WTC11 (cell line): Measurements from ENCODE around the gene SPTLC3. TPM values are rescaled to one million over a fixed set of nuclear protein-coding genes. Genes with fewer than 3 reads are reported as not detected.

Experiments
- ATAC-seq: fragments of 200-7000 bp; cut with Tn5 transposase; 2 replicates; pipeline ENCODE4 v1.10.0; 2021; ENCODE audit warnings: mild to moderate bottlenecking, moderate library complexity
- CTCF ChIA-PET: fragments of 300-600 bp; sonication (Branson Sonifier 250); formaldehyde crosslinking; loops from one replicate; lab custom pipeline; 2021; ENCODE audit warnings: antibody characterized with exemption; lab: Charles Lee
- POLR2A ChIA-PET: fragments of 350-600 bp; sonication (Branson Sonifier 250); formaldehyde crosslinking; loops from one replicate; lab custom pipeline; 2021; ENCODE audit warnings: antibody characterized with exemption; lab: Charles Lee
- DNase-seq: peaks from one replicate; pipeline ENCODE4 v3.0.0; 2021; ENCODE audit warnings: low spot score
- H3K27ac Mint-ChIP-seq: 2 replicates; pipeline ENCODE4 v1.8.0; 2021; ENCODE audit warnings: mixed read lengths
- H3K27me3 Mint-ChIP-seq: 2 replicates; pipeline ENCODE4 v1.8.0; 2021; ENCODE audit warnings: low read depth, mild to moderate bottlenecking, moderate library complexity, mixed read lengths
- H3K36me3 Mint-ChIP-seq: 2 replicates; pipeline ENCODE4 v1.8.0; 2021; ENCODE audit warnings: mixed read lengths
- H3K4me1 Mint-ChIP-seq: 2 replicates; pipeline ENCODE4 v1.8.0; 2022; ENCODE audit warnings: mixed read lengths
- H3K4me3 Mint-ChIP-seq: 2 replicates; pipeline ENCODE4 v1.8.0; 2021; ENCODE audit warnings: mild to moderate bottlenecking, moderate library complexity, mixed read lengths
- H3K9me3 Mint-ChIP-seq: 2 replicates; pipeline ENCODE4 v1.8.0; 2021; ENCODE audit warnings: mixed read lengths
- ATF1 ChIP-seq: sonication (generic); formaldehyde crosslinking; IDR thresholded peaks from 2 replicates; pipeline ENCODE4 v1.8.1; 2023; ENCODE audit warnings: mild to moderate bottlenecking, moderate library complexity, missing genetic modification reagents
- CREM ChIP-seq: sonication (generic); formaldehyde crosslinking; IDR thresholded peaks from 2 replicates; pipeline ENCODE4 v1.8.1; 2022; ENCODE audit warnings: mild to moderate bottlenecking, missing genetic modification reagents, moderate library complexity
- FOXP1 ChIP-seq: sonication (generic); formaldehyde crosslinking; IDR thresholded peaks from 2 replicates; pipeline ENCODE4 v1.8.0; 2022; ENCODE audit warnings: missing genetic modification reagents, mild to moderate bottlenecking, moderate library complexity, borderline replicate concordance
- GABPB1 ChIP-seq: sonication (generic); formaldehyde crosslinking; IDR thresholded peaks from 2 replicates; pipeline ENCODE4 v1.8.1; 2023; ENCODE audit warnings: mild to moderate bottlenecking, missing genetic modification reagents
- HMGA2 ChIP-seq: fragments of 250-450 bp; sonication (Bioruptor Pico); IDR thresholded peaks from 2 replicates; pipeline ENCODE4 v1.4.0; 2021; ENCODE audit warnings: mild to moderate bottlenecking, moderate library complexity
- MXD4 ChIP-seq: fragments of 250-450 bp; sonication (Bioruptor Pico); IDR thresholded peaks from 2 replicates; pipeline ENCODE4 v1.8.0; 2021; ENCODE audit warnings: mild to moderate bottlenecking, moderate library complexity, borderline replicate concordance
- NR2C2 ChIP-seq: sonication (generic); formaldehyde crosslinking; IDR thresholded peaks from 2 replicates; pipeline ENCODE4 v1.8.0; 2022; ENCODE audit warnings: mild to moderate bottlenecking, missing genetic modification reagents
- PRRX2 ChIP-seq: fragments of 250-450 bp; sonication (Bioruptor Pico); IDR thresholded peaks from 2 replicates; pipeline ENCODE4 v1.8.0; 2021; ENCODE audit warnings: mild to moderate bottlenecking
- RELA ChIP-seq: sonication (generic); formaldehyde crosslinking; IDR thresholded peaks from 2 replicates; pipeline ENCODE4 v1.8.1; 2022; ENCODE audit warnings: missing genetic modification reagents, mild to moderate bottlenecking, borderline replicate concordance
- SOX15 ChIP-seq: fragments of 250-450 bp; sonication (Bioruptor Pico); IDR thresholded peaks from 2 replicates; pipeline ENCODE4 v1.9.0; 2021; ENCODE audit warnings: mild to moderate bottlenecking
- TEAD4 ChIP-seq: sonication (generic); formaldehyde crosslinking; IDR thresholded peaks from 2 replicates; pipeline ENCODE4 v1.8.0; 2022; ENCODE audit warnings: mild to moderate bottlenecking, missing genetic modification reagents
- ZNF232 ChIP-seq: sonication (generic); formaldehyde crosslinking; IDR thresholded peaks from 2 replicates; pipeline ENCODE4 v1.8.0; 2022; ENCODE audit warnings: mild to moderate bottlenecking, missing genetic modification reagents
- ZNF396 ChIP-seq: fragments of 250-450 bp; sonication (Bioruptor Pico); IDR thresholded peaks from 2 replicates; pipeline ENCODE4 v1.8.0; 2021; ENCODE audit warnings: mild to moderate bottlenecking, moderate library complexity, borderline replicate concordance
- ZNF423 ChIP-seq: fragments of 250-450 bp; sonication (Bioruptor Pico); IDR thresholded peaks from 2 replicates; pipeline ENCODE4 v2.1.2; 2022; ENCODE audit warnings: mild to moderate bottlenecking, moderate library complexity
- total RNA-seq: library from RNA; stranded (reverse); gene quantifications from 3 replicates; pipeline ENCODE4 v1.2.3, GENCODE V29; 2021
- TF ChIP-seq, protein P1 (sequence below): sonication (generic); formaldehyde crosslinking; IDR thresholded peaks from 2 replicates; pipeline ENCODE4 v1.8.1; 2022; ENCODE audit warnings: mild to moderate bottlenecking, moderate library complexity, missing genetic modification reagents
- TF ChIP-seq, protein P2 (sequence below): sonication (generic); formaldehyde crosslinking; conservative IDR thresholded peaks from 2 replicates; pipeline ENCODE4 v1.8.1; 2022; ENCODE audit warnings: mild to moderate bottlenecking, missing genetic modification reagents
- TF ChIP-seq, protein P3 (sequence below): sonication (generic); formaldehyde crosslinking; IDR thresholded peaks from 2 replicates; pipeline ENCODE4 v1.8.1; 2023; ENCODE audit warnings: mild to moderate bottlenecking, missing genetic modification reagents
- TF ChIP-seq, protein P4 (sequence below): sonication (generic); formaldehyde crosslinking; IDR thresholded peaks from 2 replicates; pipeline ENCODE4 v1.8.0; 2022; ENCODE audit warnings: missing genetic modification reagents
- TF ChIP-seq, protein P5 (sequence below): fragments of 250-450 bp; sonication (Bioruptor Pico); IDR thresholded peaks from 2 replicates; pipeline ENCODE4 v1.9.0; 2021; ENCODE audit warnings: mild to moderate bottlenecking
- TF ChIP-seq, protein P6 (sequence below): sonication (generic); formaldehyde crosslinking; IDR thresholded peaks from 2 replicates; pipeline ENCODE4 v1.8.1; 2023; ENCODE audit warnings: mild to moderate bottlenecking, missing genetic modification reagents, moderate library complexity
- TF ChIP-seq, protein P7 (sequence below): fragments of 250-450 bp; sonication (Bioruptor Pico); IDR thresholded peaks from 2 replicates; pipeline ENCODE4 v2.1.2; 2022; ENCODE audit warnings: mild to moderate bottlenecking, moderate library complexity

Gene SPTLC3
- total RNA-seq, 1 experiment from 2014 or later = 0.13 TPM

DNA sequence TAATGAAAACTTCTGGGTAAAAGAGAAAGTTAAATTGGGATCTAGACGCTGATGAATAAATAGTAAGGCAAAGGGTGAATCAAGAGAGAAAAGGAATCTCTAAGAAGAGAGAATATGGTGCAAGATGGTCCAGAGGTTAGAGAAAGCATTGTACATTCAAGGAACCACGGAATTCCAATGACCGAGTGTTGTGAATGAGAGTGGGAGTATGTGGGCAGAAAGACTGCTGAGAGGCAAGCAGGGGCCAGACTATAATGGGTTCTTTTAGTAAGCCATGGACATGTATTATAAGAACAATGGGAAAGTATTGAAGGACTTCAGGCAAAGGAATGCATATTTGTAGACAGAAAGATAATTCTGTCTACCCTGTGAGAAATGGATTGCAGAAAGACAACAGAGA is 45.2 kb downstream of the SPTLC3 start (continued):
- TF ChIP-seq, protein P1, sequence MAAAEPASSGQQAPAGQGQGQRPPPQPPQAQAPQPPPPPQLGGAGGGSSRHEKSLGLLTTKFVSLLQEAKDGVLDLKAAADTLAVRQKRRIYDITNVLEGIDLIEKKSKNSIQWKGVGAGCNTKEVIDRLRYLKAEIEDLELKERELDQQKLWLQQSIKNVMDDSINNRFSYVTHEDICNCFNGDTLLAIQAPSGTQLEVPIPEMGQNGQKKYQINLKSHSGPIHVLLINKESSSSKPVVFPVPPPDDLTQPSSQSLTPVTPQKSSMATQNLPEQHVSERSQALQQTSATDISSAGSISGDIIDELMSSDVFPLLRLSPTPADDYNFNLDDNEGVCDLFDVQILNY = no peak
- TF ChIP-seq, protein P2, sequence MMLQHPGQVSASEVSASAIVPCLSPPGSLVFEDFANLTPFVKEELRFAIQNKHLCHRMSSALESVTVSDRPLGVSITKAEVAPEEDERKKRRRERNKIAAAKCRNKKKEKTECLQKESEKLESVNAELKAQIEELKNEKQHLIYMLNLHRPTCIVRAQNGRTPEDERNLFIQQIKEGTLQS = no peak
- TF ChIP-seq TEAD4 (CRISPR knock-in tag) (no peak), SOX15 (CRISPR knock-in tag) (no peak), CREM (CRISPR knock-in tag) (no peak), PRRX2 (CRISPR knock-in tag) (no peak), FOXP1 (no peak), ZNF396 (CRISPR knock-in tag) (no peak), MXD4 (CRISPR knock-in tag) (no peak), ATF1 (CRISPR knock-in tag) (no peak)
- TF ChIP-seq, protein P3, sequence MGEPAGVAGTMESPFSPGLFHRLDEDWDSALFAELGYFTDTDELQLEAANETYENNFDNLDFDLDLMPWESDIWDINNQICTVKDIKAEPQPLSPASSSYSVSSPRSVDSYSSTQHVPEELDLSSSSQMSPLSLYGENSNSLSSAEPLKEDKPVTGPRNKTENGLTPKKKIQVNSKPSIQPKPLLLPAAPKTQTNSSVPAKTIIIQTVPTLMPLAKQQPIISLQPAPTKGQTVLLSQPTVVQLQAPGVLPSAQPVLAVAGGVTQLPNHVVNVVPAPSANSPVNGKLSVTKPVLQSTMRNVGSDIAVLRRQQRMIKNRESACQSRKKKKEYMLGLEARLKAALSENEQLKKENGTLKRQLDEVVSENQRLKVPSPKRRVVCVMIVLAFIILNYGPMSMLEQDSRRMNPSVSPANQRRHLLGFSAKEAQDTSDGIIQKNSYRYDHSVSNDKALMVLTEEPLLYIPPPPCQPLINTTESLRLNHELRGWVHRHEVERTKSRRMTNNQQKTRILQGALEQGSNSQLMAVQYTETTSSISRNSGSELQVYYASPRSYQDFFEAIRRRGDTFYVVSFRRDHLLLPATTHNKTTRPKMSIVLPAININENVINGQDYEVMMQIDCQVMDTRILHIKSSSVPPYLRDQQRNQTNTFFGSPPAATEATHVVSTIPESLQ = no peak

DNA sequence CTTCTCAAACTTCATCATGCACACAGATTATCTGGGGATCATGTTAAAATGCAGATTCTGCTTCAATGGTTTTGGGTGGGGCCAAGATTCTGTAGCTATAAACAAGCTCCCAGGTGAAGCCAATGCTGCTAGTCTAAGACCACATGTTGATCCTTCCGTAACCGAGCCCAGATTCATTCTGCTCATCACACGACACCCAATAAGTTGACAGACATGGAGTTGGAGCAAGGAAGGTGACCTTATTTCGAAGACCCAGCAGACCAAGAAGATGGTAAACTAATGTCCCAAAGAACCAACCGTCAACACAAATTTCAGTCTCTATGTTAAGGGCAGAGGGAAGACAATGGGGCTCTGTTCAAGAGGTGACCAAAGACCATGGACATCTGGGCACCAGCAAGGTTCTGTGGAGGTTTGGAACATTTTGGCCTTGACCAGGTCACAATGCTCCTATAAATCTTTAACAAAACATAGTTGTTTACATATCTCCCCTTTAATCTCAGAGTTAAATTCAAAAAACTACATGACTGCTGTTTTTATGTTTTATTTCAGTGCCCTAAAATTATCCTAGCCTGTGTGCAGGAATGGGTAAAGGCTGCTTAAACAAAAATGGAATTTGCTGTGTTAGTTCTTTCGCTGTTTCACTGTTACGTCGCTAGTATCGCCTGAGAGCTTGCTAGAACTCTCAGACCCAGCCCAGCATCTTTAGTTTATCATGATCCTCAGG is 50.1 kb downstream of the SPTLC3 start:
- no peak for DNase-seq
- Mint-ChIP-seq H3K9me3 (no peaks in the 10 kb centered on the region), H3K27me3 (no peaks in the 10 kb centered on the region), H3K27ac (peak overlapping the region; percentile 39; the same call in 1 of the 2 replicates), H3K36me3 (no peaks in the 10 kb centered on the region), H3K4me1 (peaks cover 36% of the 10 kb centered on the region), H3K4me3 (0 out of 2 replicates have a peak overlapping the region, but pooled peaks have one; percentile 9)
- no peak for ATAC-seq
- ChIA-PET CTCF (interaction anchor here (0.9 kb wide), 1 partner anchor 134 kb away, joined by 4 read pairs; no protein-coding TSS in a partner anchor), POLR2A (no interaction called here)
- TF ChIP-seq ZNF232 (CRISPR knock-in tag) = no peak
- TF ChIP-seq GABPB1 = peak; percentile 56

DNA sequence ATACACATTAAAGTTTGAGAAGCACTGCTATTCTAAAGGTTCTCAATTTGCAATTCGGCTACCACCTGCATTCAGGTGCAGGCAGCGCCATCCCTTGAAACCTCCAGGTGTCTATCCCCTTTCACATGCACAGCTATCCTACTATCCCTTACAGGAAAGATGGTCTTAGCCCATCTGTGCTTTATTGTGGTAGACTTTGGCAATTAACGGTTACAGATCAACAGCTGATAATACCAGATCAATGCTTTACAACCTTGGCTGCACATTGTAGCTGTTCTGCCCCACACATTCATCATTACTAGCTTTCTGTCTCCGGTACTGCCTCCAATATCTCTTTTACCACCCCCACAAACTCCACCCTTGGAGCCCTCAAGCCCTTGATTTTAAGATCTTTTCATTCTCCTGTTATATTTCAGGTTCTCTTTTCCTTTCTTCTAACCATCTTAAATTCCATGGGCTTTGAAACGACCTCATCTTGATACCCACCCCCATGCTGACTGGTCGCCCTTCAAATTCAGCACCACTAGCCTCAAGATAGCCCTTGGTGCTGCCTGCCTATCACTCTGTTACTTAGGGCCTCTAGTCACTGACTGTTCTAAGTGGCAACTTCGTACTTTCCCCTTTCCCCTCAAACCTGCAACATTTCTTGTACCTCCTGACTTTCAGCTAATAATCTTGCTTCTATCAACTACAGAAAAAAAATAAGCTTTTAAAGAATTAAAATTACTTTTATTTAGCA is 50.8 kb downstream of the SPTLC3 start:
- H3K27me3 Mint-ChIP-seq = no peaks in the 10 kb centered on the region
- CTCF ChIA-PET = interaction anchor here (0.9 kb wide), 1 partner anchor 134 kb away, joined by 4 read pairs; no protein-coding TSS in a partner anchor
- H3K9me3 Mint-ChIP-seq = no peaks in the 10 kb centered on the region
- DNase-seq (peak; percentile 28), ATAC-seq (peak; percentile 85)
- H3K4me1 Mint-ChIP-seq = peaks cover 36% of the 10 kb centered on the region
- POLR2A ChIA-PET = no interaction called here
- peak overlapping the region; percentile 39; the same call in 1 of the 2 replicates for H3K27ac Mint-ChIP-seq
- 0 out of 2 replicates have a peak overlapping the region, but pooled peaks have one; percentile 9 for H3K4me3 Mint-ChIP-seq
- no peaks in the 10 kb centered on the region for H3K36me3 Mint-ChIP-seq
- no peak for TF ChIP-seq HMGA2
- TF ChIP-seq CREM (CRISPR knock-in tag) = no peak
- TF ChIP-seq, protein P4, sequence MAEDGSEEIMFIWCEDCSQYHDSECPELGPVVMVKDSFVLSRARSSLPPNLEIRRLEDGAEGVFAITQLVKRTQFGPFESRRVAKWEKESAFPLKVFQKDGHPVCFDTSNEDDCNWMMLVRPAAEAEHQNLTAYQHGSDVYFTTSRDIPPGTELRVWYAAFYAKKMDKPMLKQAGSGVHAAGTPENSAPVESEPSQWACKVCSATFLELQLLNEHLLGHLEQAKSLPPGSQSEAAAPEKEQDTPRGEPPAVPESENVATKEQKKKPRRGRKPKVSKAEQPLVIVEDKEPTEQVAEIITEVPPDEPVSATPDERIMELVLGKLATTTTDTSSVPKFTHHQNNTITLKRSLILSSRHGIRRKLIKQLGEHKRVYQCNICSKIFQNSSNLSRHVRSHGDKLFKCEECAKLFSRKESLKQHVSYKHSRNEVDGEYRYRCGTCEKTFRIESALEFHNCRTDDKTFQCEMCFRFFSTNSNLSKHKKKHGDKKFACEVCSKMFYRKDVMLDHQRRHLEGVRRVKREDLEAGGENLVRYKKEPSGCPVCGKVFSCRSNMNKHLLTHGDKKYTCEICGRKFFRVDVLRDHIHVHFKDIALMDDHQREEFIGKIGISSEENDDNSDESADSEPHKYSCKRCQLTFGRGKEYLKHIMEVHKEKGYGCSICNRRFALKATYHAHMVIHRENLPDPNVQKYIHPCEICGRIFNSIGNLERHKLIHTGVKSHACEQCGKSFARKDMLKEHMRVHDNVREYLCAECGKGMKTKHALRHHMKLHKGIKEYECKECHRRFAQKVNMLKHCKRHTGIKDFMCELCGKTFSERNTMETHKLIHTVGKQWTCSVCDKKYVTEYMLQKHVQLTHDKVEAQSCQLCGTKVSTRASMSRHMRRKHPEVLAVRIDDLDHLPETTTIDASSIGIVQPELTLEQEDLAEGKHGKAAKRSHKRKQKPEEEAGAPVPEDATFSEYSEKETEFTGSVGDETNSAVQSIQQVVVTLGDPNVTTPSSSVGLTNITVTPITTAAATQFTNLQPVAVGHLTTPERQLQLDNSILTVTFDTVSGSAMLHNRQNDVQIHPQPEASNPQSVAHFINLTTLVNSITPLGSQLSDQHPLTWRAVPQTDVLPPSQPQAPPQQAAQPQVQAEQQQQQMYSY = no peak
- TF ChIP-seq, protein P5, sequence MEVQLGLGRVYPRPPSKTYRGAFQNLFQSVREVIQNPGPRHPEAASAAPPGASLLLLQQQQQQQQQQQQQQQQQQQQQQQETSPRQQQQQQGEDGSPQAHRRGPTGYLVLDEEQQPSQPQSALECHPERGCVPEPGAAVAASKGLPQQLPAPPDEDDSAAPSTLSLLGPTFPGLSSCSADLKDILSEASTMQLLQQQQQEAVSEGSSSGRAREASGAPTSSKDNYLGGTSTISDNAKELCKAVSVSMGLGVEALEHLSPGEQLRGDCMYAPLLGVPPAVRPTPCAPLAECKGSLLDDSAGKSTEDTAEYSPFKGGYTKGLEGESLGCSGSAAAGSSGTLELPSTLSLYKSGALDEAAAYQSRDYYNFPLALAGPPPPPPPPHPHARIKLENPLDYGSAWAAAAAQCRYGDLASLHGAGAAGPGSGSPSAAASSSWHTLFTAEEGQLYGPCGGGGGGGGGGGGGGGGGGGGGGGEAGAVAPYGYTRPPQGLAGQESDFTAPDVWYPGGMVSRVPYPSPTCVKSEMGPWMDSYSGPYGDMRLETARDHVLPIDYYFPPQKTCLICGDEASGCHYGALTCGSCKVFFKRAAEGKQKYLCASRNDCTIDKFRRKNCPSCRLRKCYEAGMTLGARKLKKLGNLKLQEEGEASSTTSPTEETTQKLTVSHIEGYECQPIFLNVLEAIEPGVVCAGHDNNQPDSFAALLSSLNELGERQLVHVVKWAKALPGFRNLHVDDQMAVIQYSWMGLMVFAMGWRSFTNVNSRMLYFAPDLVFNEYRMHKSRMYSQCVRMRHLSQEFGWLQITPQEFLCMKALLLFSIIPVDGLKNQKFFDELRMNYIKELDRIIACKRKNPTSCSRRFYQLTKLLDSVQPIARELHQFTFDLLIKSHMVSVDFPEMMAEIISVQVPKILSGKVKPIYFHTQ (CRISPR knock-in tag) = no peak
- TF ChIP-seq NR2C2 (CRISPR knock-in tag) = no peak
- TF ChIP-seq, protein P6, sequence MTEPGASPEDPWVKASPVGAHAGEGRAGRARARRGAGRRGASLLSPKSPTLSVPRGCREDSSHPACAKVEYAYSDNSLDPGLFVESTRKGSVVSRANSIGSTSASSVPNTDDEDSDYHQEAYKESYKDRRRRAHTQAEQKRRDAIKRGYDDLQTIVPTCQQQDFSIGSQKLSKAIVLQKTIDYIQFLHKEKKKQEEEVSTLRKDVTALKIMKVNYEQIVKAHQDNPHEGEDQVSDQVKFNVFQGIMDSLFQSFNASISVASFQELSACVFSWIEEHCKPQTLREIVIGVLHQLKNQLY (CRISPR knock-in tag) = no peak
- no peak for TF ChIP-seq RELA (CRISPR knock-in tag)
- TF ChIP-seq, protein P7, sequence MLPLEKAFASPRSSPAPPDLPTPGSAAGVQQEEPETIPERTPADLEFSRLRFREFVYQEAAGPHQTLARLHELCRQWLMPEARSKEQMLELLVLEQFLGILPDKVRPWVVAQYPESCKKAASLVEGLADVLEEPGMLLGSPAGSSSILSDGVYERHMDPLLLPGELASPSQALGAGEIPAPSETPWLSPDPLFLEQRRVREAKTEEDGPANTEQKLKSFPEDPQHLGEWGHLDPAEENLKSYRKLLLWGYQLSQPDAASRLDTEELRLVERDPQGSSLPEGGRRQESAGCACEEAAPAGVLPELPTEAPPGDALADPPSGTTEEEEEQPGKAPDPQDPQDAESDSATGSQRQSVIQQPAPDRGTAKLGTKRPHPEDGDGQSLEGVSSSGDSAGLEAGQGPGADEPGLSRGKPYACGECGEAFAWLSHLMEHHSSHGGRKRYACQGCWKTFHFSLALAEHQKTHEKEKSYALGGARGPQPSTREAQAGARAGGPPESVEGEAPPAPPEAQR (CRISPR knock-in tag) = no peak
- no peak for TF ChIP-seq ZNF423 (CRISPR knock-in tag)
